Peyer's patch (tissue), 4 donors: ENCODE data around the gene S100A10. TPM values are rescaled to one million over a fixed set of nuclear protein-coding genes. Genes with fewer than 3 reads are reported as not detected.

Experiments used
- DNase-seq, 3 donors: peaks; one replicate each; pipeline ENCODE4 v3.0.0-alpha.2; 2017 to 2019
- H3K27ac ChIP-seq, 4 donors: fragments of 200-600 bp; sonication (generic); one replicate each; pipeline ENCODE4 v1.5.1; 2016 to 2019
- H3K27me3 ChIP-seq, 2 donors: fragments of 200-600 bp; sonication (generic); one replicate each; pipeline ENCODE4 v1.5.1; 2019
- H3K36me3 ChIP-seq, 3 donors: fragments of 200-600 bp; sonication (generic); one replicate each; pipeline ENCODE4 v1.5.1; 2016 to 2019
- H3K4me1 ChIP-seq, 4 donors: fragments of 200-600 bp; sonication (generic); one replicate each; pipeline ENCODE4 v1.5.1; 2016 to 2019
- H3K4me3 ChIP-seq, 4 donors: fragments of 200-600 bp; sonication (generic); 1 replicate in 3 of 4; 2 replicates in 1 of 4; pipeline ENCODE4 v1.5.1; 2016 to 2019; ENCODE audit warnings: mild to moderate bottlenecking in 1 of 4
- H3K9me3 ChIP-seq, 4 donors: fragments of 200-600 bp; sonication (generic); one replicate each; pipeline ENCODE4 v1.5.1; 2016 to 2019; ENCODE audit warnings: mild to moderate bottlenecking in 1 of 4
- POLR2A ChIP-seq, 2 donors: fragments of 450-650 bp; IDR thresholded peaks; one replicate each; pipeline ENCODE4 v1.5.1; 2017; ENCODE audit warnings: antibody characterized with exemption in 2 of 2, mild to moderate bottlenecking in 2 of 2, moderate library complexity in 2 of 2
- total RNA-seq, 4 donors: library from RNA; depleted of rRNA; stranded (reverse); fragments of >200 nt; gene quantifications; one replicate each; pipeline ENCODE4 v1.1.0, GENCODE V29; 2016
- TF ChIP-seq, protein P1 (sequence below), 6 experiments: fragments of 450-650 bp in 4 of 6; fragments of 200-600 bp in 2 of 6; sonication (generic) in 1 of 6; IDR thresholded peaks; one replicate each; pipeline ENCODE4 v1.5.1; 2017 to 2019; ENCODE audit warnings: antibody characterized with exemption in 6 of 6, mild to moderate bottlenecking in 3 of 6, moderate library complexity in 1 of 6

The S100A10 gene
- total RNA-seq, 4 donors from 2014 or later, result 90.0 to 223 (median 154) TPM

GRCh38 chr1:151985270-151985669, 8.4 kb downstream of the S100A10 start:
- H3K4me1 ChIP-seq, result peaks cover 0 to 58% (median 5%) of the 10 kb centered on the region in 4 donors
- TF ChIP-seq, protein P1, sequence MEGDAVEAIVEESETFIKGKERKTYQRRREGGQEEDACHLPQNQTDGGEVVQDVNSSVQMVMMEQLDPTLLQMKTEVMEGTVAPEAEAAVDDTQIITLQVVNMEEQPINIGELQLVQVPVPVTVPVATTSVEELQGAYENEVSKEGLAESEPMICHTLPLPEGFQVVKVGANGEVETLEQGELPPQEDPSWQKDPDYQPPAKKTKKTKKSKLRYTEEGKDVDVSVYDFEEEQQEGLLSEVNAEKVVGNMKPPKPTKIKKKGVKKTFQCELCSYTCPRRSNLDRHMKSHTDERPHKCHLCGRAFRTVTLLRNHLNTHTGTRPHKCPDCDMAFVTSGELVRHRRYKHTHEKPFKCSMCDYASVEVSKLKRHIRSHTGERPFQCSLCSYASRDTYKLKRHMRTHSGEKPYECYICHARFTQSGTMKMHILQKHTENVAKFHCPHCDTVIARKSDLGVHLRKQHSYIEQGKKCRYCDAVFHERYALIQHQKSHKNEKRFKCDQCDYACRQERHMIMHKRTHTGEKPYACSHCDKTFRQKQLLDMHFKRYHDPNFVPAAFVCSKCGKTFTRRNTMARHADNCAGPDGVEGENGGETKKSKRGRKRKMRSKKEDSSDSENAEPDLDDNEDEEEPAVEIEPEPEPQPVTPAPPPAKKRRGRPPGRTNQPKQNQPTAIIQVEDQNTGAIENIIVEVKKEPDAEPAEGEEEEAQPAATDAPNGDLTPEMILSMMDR (IDR thresholded peaks at IDR 0.05), result no peak
- no peak for TF ChIP-seq POLR2A (IDR thresholded peaks at IDR 0.05)

GRCh38 chr1:151984313-151984956, 9.2 kb downstream of the S100A10 start:
- Histone ChIP-seq H3K27ac (peak overlapping the region in 2 of 4 donors; percentile 1 to 47), H3K36me3 (peaks cover 0 to 53% (median 3%) of the 10 kb centered on the region in 3 donors), H3K9me3 (no peaks in the 10 kb centered on the region), H3K4me1 (peaks cover 0 to 50% (median 5%) of the 10 kb centered on the region in 4 donors), H3K27me3 (no peaks in the 10 kb centered on the region), H3K4me3 (no peak overlapping the region)
- TF ChIP-seq, protein P1 (IDR thresholded peaks at IDR 0.05), result no peak
- no peak for TF ChIP-seq POLR2A (IDR thresholded peaks at IDR 0.05)
- no peak for DNase-seq

More at GRCh38 chr1:151985270-151985669, 8.4 kb downstream of the S100A10 start:
- Histone ChIP-seq H3K27me3 (no peaks in the 10 kb centered on the region), H3K36me3 (peaks cover 0 to 53% (median 3%) of the 10 kb centered on the region in 3 donors), H3K4me3 (no peak overlapping the region), H3K9me3 (no peaks in the 10 kb centered on the region), H3K27ac (no peak overlapping the region)
- no peak for DNase-seq

GRCh38 chr1:151982300-151983005, 11.2 kb downstream of the S100A10 start:
- H3K9me3 ChIP-seq, result no peaks in the 10 kb centered on the region

GRCh38 chr1:151981178-151981525, 12.5 kb downstream of the S100A10 start:
- TF ChIP-seq POLR2A (IDR thresholded peaks at IDR 0.05), result no peak
- TF ChIP-seq, protein P1 (IDR thresholded peaks at IDR 0.05), result no peak
- Histone ChIP-seq H3K27ac (no peak overlapping the region), H3K4me1 (peaks cover 0 to 21% (median 4%) of the 10 kb centered on the region in 4 donors), H3K4me3 (no peak overlapping the region), H3K9me3 (no peaks in the 10 kb centered on the region), H3K36me3 (peaks cover 0 to 53% (median 3%) of the 10 kb centered on the region in 3 donors), H3K27me3 (no peaks in the 10 kb centered on the region)
- DNase-seq, result no peak

More at GRCh38 chr1:151982300-151983005, 11.2 kb downstream of the S100A10 start:
- Histone ChIP-seq H3K27ac (no peak overlapping the region), H3K27me3 (no peaks in the 10 kb centered on the region), H3K4me1 (peaks cover 0 to 30% (median 4%) of the 10 kb centered on the region in 4 donors), H3K36me3 (peaks cover 0 to 53% (median 3%) of the 10 kb centered on the region in 3 donors), H3K4me3 (no peak overlapping the region)
- TF ChIP-seq, protein P1 (IDR thresholded peaks at IDR 0.05), result no peak
- no peak for TF ChIP-seq POLR2A (IDR thresholded peaks at IDR 0.05)
- no peak for DNase-seq

GRCh38 chr1:151980287-151981177, 13.1 kb downstream of the S100A10 start:
- Histone ChIP-seq H3K27ac (no peak overlapping the region), H3K9me3 (no peaks in the 10 kb centered on the region), H3K36me3 (peaks cover 0 to 47% (median 3%) of the 10 kb centered on the region in 3 donors), H3K4me1 (peaks cover 0 to 17% (median 3%) of the 10 kb centered on the region in 4 donors), H3K4me3 (no peak overlapping the region), H3K27me3 (no peaks in the 10 kb centered on the region)
- TF ChIP-seq, protein P1 (IDR thresholded peaks at IDR 0.05), result no peak
- no peak for TF ChIP-seq POLR2A (IDR thresholded peaks at IDR 0.05)
- DNase-seq, result no peak
